MCF 10A (cell line): Measurements from ENCODE around the gene ECI1. TPM values are rescaled to one million over a fixed set of nuclear protein-coding genes. Genes with fewer than 3 reads are reported as not detected.

Experiments used
- BruUV-seq: library from RNA; stranded (reverse); fragments of 400-500 nt; replicated peaks from 2 replicates; lab custom pipeline; 2021; lab: Mats Ljungman, UMichigan
- CTCF ChIA-PET: fragments of 300-600 bp; sonication (Branson Sonifier 250); formaldehyde crosslinking; extraction: SDS; loops from one replicate; lab custom pipeline; 2021; ENCODE audit warnings: antibody characterized with exemption, inconsistent platforms; lab: Yijun Ruan, JAX
- POLR2A ChIA-PET: fragments of 300-600, 350-650 bp; sonication (Branson Sonifier 250); formaldehyde crosslinking; extraction: SDS; loops from one replicate; lab custom pipeline; 2020; ENCODE audit warnings: antibody characterized with exemption, inconsistent platforms; lab: Yijun Ruan, JAX
- DNase-seq: peaks from one replicate; pipeline ENCODE4 v3.0.0-alpha.2; 2018; ENCODE audit not compliant: unreplicated experiment
- H3K27ac Mint-ChIP-seq: one replicate; pipeline ENCODE4 v1.8.0; 2022; ENCODE audit warnings: mild to moderate bottlenecking, low read depth, mixed read lengths; ENCODE audit not compliant: unreplicated experiment
- H3K27me3 Mint-ChIP-seq: one replicate; pipeline ENCODE4 v1.8.0; 2022; ENCODE audit warnings: mixed read lengths; ENCODE audit not compliant: insufficient read depth, unreplicated experiment
- H3K36me3 Mint-ChIP-seq: one replicate; pipeline ENCODE4 v1.8.0; 2022; ENCODE audit warnings: mild to moderate bottlenecking, moderate library complexity, mixed read lengths; ENCODE audit not compliant: insufficient read depth, unreplicated experiment
- H3K4me1 Mint-ChIP-seq: one replicate; pipeline ENCODE4 v1.8.0; 2022; ENCODE audit warnings: mixed read lengths; ENCODE audit not compliant: insufficient read depth, unreplicated experiment
- H3K4me3 Mint-ChIP-seq: one replicate; pipeline ENCODE4 v1.8.0; 2022; ENCODE audit warnings: mild to moderate bottlenecking, moderate library complexity, mixed read lengths; ENCODE audit not compliant: unreplicated experiment
- H3K9me3 Mint-ChIP-seq: one replicate; pipeline ENCODE4 v1.8.0; 2022; ENCODE audit warnings: mixed read lengths; ENCODE audit not compliant: unreplicated experiment
- CTCF ChIP-seq: fragments of 200-600 bp; IDR thresholded peaks from one replicate; pipeline ENCODE4 v1.8.0; 2022; ENCODE audit warnings: antibody characterized with exemption, mild to moderate bottlenecking; ENCODE audit not compliant: unreplicated experiment
- intact Hi-C: fragments of 100-400 bp; cut with micrococcal nuclease; formaldehyde crosslinking; loops from 2 replicates; pipeline ENCODE4 v1.14.1; 2022
- total RNA-seq: library from RNA; stranded (reverse); gene quantifications from 2 replicates; pipeline ENCODE4 v1.2.3, GENCODE V29; 2022

ECI1 gene
- total RNA-seq, 1 experiment from 2014 or later: 115 TPM

GRCh38 chr16:2292221-2292620 lies 40.8 kb upstream of the ECI1 start:
- no peak overlapping the region for H3K27ac Mint-ChIP-seq
- POLR2A ChIA-PET: interaction anchor here (0.6 kb wide), 1 partner anchor 138 kb away, joined by 3 read pairs; no protein-coding TSS in a partner anchor

GRCh38 chr16:2289282-2289681 lies 37.9 kb upstream of the ECI1 start:
- ChIA-PET CTCF (interaction anchor here (0.6 kb wide), 1 partner anchor 149 kb away, joined by 4 read pairs; no protein-coding TSS in a partner anchor), POLR2A (no interaction called here)
- Mint-ChIP-seq H3K36me3 (no peaks in the 10 kb centered on the region), H3K4me1 (no peaks in the 10 kb centered on the region), H3K27me3 (no peaks in the 10 kb centered on the region), H3K4me3 (no peak overlapping the region), H3K27ac (no peak overlapping the region), H3K9me3 (no peaks in the 10 kb centered on the region)
- DNase-seq: no peak
- BruUV-seq: no TSS peak
- no peak for TF ChIP-seq CTCF
- intact Hi-C loops: no loop called here

More at GRCh38 chr16:2292221-2292620, 40.8 kb upstream of the ECI1 start:
- TF ChIP-seq CTCF: no peak
- CTCF ChIA-PET: no interaction called here
- intact Hi-C loops: no loop called here
- Mint-ChIP-seq H3K4me1 (no peaks in the 10 kb centered on the region), H3K27me3 (no peaks in the 10 kb centered on the region), H3K4me3 (no peak overlapping the region), H3K9me3 (no peaks in the 10 kb centered on the region), H3K36me3 (no peaks in the 10 kb centered on the region)
- no TSS peak for BruUV-seq
- no peak for DNase-seq

GRCh38 chr16:2288726-2289125 lies 37.3 kb upstream of the ECI1 start:
- CTCF ChIA-PET: interaction anchor here (0.6 kb wide), 1 partner anchor 148 kb away, joined by 4 read pairs; no protein-coding TSS in a partner anchor
- H3K36me3 Mint-ChIP-seq: no peaks in the 10 kb centered on the region
- no TSS peak for BruUV-seq
- H3K9me3 Mint-ChIP-seq: no peaks in the 10 kb centered on the region
- H3K4me1 Mint-ChIP-seq: no peaks in the 10 kb centered on the region
- no peak overlapping the region for H3K27ac Mint-ChIP-seq
- no peak for TF ChIP-seq CTCF
- POLR2A ChIA-PET: no interaction called here
- H3K4me3 Mint-ChIP-seq: no peak overlapping the region
- H3K27me3 Mint-ChIP-seq: no peaks in the 10 kb centered on the region
- intact Hi-C loops: no loop called here
- no peak for DNase-seq

- DNase-seq: no peak
- ChIA-PET POLR2A (no interaction called here), CTCF (no interaction called here)
- Mint-ChIP-seq H3K27me3 (no peaks in the 10 kb centered on the region), H3K36me3 (no peaks in the 10 kb centered on the region), H3K9me3 (no peaks in the 10 kb centered on the region), H3K4me3 (no peak overlapping the region), H3K4me1 (no peaks in the 10 kb centered on the region), H3K27ac (no peak overlapping the region)
- TF ChIP-seq CTCF: no peak
- no TSS peak for BruUV-seq
- intact Hi-C loops: no loop called here
These were observed 36.6 kb upstream of the ECI1 start for GRCh38 chr16:2287916-2288547.
